Measurements from ENCODE around the gene GPR87. TPM values are rescaled to one million over a fixed set of nuclear protein-coding genes. Genes with fewer than 3 reads are reported as not detected.

Gene GPR87
- total RNA-seq, 1 experiment from 2014 or later, result 1.2 TPM

DNA sequence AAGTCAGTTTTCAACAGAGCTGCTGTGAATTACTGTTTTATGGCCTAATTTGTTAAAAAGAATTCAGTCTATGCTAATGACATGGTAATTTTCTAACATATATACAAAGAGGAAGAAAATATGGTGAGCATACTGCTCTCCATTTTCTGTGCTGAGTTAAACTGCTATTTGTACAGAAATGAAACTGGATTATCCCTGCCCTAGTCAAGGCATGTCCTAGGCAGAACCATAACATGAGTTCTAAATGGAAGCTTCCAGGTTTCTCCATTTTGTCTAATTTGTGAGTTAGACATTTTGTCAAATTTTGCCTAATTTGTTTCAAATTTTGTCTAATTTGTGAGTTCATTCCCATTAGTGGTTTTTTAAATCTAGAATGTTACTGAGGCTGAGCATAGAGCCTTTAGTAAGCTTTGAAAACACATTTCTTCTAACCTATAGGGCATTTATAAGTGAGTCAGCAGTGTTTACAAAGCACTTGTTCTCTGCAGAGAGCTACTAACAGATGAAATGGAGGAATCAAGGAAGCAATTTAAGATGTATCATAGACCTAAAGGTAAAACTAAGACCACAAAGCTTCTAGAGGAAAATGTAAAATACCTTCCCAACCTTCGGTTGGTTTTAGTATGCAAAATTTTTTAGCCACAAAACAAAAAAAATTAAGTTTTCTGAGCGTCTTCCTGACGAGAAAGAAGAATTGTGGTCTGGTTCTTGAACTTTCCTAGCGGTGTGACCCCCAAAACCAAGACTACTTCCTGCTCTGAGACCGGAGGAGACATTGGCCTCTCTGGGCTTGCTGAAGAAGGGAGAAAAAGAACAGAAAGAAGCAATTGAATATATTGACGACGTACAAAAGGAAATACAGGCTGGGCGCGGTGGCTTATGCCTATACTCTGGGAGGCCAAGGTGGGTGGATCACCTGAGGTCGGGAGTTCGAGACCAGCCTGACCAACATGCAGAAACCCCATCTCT is 48.1 kb downstream of the GPR87 start:
- Mint-ChIP-seq H3K27ac (ENCODE audit: unreplicated experiment) (no peak overlapping the region), H3K4me1 (ENCODE audit: low read depth, unreplicated experiment) (no peaks in the 10 kb centered on the region), H3K4me3 (ENCODE audit: low read depth, unreplicated experiment) (no peak overlapping the region), H3K9me3 (ENCODE audit: low read depth, unreplicated experiment) (no peaks in the 10 kb centered on the region), H3K27me3 (ENCODE audit: unreplicated experiment) (no peaks in the 10 kb centered on the region), H3K36me3 (ENCODE audit: insufficient read depth, unreplicated experiment) (no peaks in the 10 kb centered on the region)
- no TSS peak for BruUV-seq (replicated peaks)
- TF ChIP-seq, protein P1, sequence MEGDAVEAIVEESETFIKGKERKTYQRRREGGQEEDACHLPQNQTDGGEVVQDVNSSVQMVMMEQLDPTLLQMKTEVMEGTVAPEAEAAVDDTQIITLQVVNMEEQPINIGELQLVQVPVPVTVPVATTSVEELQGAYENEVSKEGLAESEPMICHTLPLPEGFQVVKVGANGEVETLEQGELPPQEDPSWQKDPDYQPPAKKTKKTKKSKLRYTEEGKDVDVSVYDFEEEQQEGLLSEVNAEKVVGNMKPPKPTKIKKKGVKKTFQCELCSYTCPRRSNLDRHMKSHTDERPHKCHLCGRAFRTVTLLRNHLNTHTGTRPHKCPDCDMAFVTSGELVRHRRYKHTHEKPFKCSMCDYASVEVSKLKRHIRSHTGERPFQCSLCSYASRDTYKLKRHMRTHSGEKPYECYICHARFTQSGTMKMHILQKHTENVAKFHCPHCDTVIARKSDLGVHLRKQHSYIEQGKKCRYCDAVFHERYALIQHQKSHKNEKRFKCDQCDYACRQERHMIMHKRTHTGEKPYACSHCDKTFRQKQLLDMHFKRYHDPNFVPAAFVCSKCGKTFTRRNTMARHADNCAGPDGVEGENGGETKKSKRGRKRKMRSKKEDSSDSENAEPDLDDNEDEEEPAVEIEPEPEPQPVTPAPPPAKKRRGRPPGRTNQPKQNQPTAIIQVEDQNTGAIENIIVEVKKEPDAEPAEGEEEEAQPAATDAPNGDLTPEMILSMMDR (IDR thresholded peaks at IDR 0.05; ENCODE audit: unreplicated experiment), result no peak
- CTCF ChIA-PET, result no interaction called here
- intact Hi-C loops (cut with micrococcal nuclease; ENCODE audit: unreplicated experiment), result no loop called here
- no peak for DNase-seq

GRCh38 chr3:151267066-151267465 is 49.6 kb downstream of the GPR87 start:
- no peak overlapping the region for H3K27ac Mint-ChIP-seq (ENCODE audit: unreplicated experiment)
- BruUV-seq (replicated peaks), result no TSS peak
- intact Hi-C loops (cut with micrococcal nuclease; ENCODE audit: unreplicated experiment), result no loop called here
- CTCF ChIA-PET, result no interaction called here
- no peak for DNase-seq
- H3K4me3 Mint-ChIP-seq (ENCODE audit: low read depth, unreplicated experiment), result no peak overlapping the region
- no peaks in the 10 kb centered on the region for H3K9me3 Mint-ChIP-seq (ENCODE audit: low read depth, unreplicated experiment)
- no peaks in the 10 kb centered on the region for H3K27me3 Mint-ChIP-seq (ENCODE audit: unreplicated experiment)
- TF ChIP-seq, protein P1 (IDR thresholded peaks at IDR 0.05; ENCODE audit: unreplicated experiment), result no peak
- no peaks in the 10 kb centered on the region for H3K36me3 Mint-ChIP-seq (ENCODE audit: insufficient read depth, unreplicated experiment)
- no peaks in the 10 kb centered on the region for H3K4me1 Mint-ChIP-seq (ENCODE audit: low read depth, unreplicated experiment)

GRCh38 chr3:151265866-151266265 is 50.8 kb downstream of the GPR87 start:
- Mint-ChIP-seq H3K36me3 (ENCODE audit: insufficient read depth, unreplicated experiment) (no peaks in the 10 kb centered on the region), H3K27me3 (ENCODE audit: unreplicated experiment) (no peaks in the 10 kb centered on the region), H3K4me1 (ENCODE audit: low read depth, unreplicated experiment) (no peaks in the 10 kb centered on the region), H3K9me3 (ENCODE audit: low read depth, unreplicated experiment) (no peaks in the 10 kb centered on the region), H3K4me3 (ENCODE audit: low read depth, unreplicated experiment) (no peak overlapping the region), H3K27ac (ENCODE audit: unreplicated experiment) (no peak overlapping the region)
- BruUV-seq (replicated peaks), result no TSS peak
- no peak for DNase-seq
- CTCF ChIA-PET, result no interaction called here
- TF ChIP-seq, protein P1 (IDR thresholded peaks at IDR 0.05; ENCODE audit: unreplicated experiment), result no peak
- intact Hi-C loops (cut with micrococcal nuclease; ENCODE audit: unreplicated experiment), result no loop called here

DNA sequence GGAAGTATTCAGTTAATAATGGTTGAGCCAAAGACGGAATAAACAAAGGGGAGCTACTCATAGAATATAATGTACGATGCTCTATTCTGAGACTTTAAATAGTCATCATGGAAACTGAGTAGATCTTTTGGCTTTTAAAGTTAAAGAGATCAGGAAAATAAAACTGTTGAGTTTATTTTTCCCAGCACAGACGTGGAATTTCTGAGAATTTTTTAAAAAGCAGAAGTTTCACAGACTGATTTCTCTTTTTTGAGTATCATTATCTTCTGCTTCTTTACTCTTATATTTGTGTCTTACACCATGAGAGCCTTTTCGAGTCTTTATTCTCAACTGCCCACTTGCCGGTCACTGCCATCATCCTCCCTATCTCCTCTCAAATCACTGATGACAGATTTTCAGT is 51.5 kb downstream of the GPR87 start:
- Mint-ChIP-seq H3K36me3 (ENCODE audit: insufficient read depth, unreplicated experiment) (no peaks in the 10 kb centered on the region), H3K4me1 (ENCODE audit: low read depth, unreplicated experiment) (no peaks in the 10 kb centered on the region), H3K9me3 (ENCODE audit: low read depth, unreplicated experiment) (no peaks in the 10 kb centered on the region), H3K4me3 (ENCODE audit: low read depth, unreplicated experiment) (no peak overlapping the region), H3K27ac (ENCODE audit: unreplicated experiment) (no peak overlapping the region), H3K27me3 (ENCODE audit: unreplicated experiment) (no peaks in the 10 kb centered on the region)
- no peak for DNase-seq
- CTCF ChIA-PET, result no interaction called here
- intact Hi-C loops (cut with micrococcal nuclease; ENCODE audit: unreplicated experiment), result no loop called here
- TF ChIP-seq, protein P1 (IDR thresholded peaks at IDR 0.05; ENCODE audit: unreplicated experiment), result no peak
- no TSS peak for BruUV-seq (replicated peaks)
